ENCODE measurements around the gene SRPK2. TPM values are rescaled to one million over a fixed set of nuclear protein-coding genes. Genes with fewer than 3 reads are reported as not detected.

SRPK2 gene
- total and polyA plus RNA-seq, 2 donors (not counting 1 experiment from before 2014, with no cell fraction given), result 15.2 to 108 TPM

GRCh38 chr7:105204520-105204919 lies 184.2 kb downstream of the SRPK2 start:
- Mint-ChIP-seq H3K4me3 (no peak overlapping the region), H3K4me1 (peaks cover 45% of the 10 kb centered on the region)
- peaks cover 63% of the 10 kb centered on the region for H3K79me2 ChIP-seq (ENCODE audit: control insufficient read depth, insufficient read depth, low read length)

GRCh38 chr7:105202616-105203015 lies 186.1 kb downstream of the SRPK2 start:
- no peak overlapping the region for H3K9ac ChIP-seq (ENCODE audit: low read length)
- H3K4me3 Mint-ChIP-seq, result no peak overlapping the region
- intact Hi-C loops (cut with micrococcal nuclease), result no loop called here
- no peak overlapping the region for H3K4me2 ChIP-seq (replicated peaks; ENCODE audit: low read depth, low read length, poor library complexity, severe bottlenecking)
- no peaks in the 10 kb centered on the region for H3K9me3 ChIP-seq (ENCODE audit: control extremely low read depth in 1 of 3, control insufficient read depth in 2 of 3, insufficient read depth in 1 of 3, low read length in 2 of 3)
- ATAC-seq (ENCODE audit: low read depth), result no peak
- peaks cover 14 to 18% of the 10 kb centered on the region in 2 donors for H3K4me1 ChIP-seq (ENCODE audit: control insufficient read depth in 2 of 2, insufficient read depth in 2 of 2, low read length in 2 of 2)
- no peaks in the 10 kb centered on the region for H3K27me3 ChIP-seq (replicated peaks in 1 of 4; ENCODE audit: control extremely low read depth in 1 of 4, control insufficient read depth in 3 of 4, insufficient read depth in 4 of 4, low read length in 3 of 4)
- H3K27me3 Mint-ChIP-seq, result no peaks in the 10 kb centered on the region
- no peak overlapping the region for H3K27ac Mint-ChIP-seq
- ChIA-PET CTCF (no interaction called here), POLR2A (no interaction called here)
- 100% methylated on average over 1 of the region's 3 CpGs for WGBS (ENCODE audit: insufficient coverage)
- peaks cover 35% of the 10 kb centered on the region for H3K4me1 Mint-ChIP-seq
- H3K36me3 ChIP-seq (replicated peaks in 1 of 2; ENCODE audit: control extremely low read depth in 1 of 2, control insufficient read depth in 1 of 2, extremely low read depth in 1 of 2, insufficient read depth in 2 of 2, low read length in 1 of 2), result peaks cover under 1 to 25% of the 10 kb centered on the region in 2 experiments
- DNase-seq, result no peak
- H3K27ac ChIP-seq (ENCODE audit: low read length in 2 of 2), result no peak overlapping the region
- peaks cover 38% of the 10 kb centered on the region for H4K20me1 ChIP-seq (ENCODE audit: control insufficient read depth, insufficient read depth, low read length, poor library complexity, severe bottlenecking)
- H3K9me3 Mint-ChIP-seq (ENCODE audit: insufficient read depth), result no peaks in the 10 kb centered on the region
- H2AFZ ChIP-seq (ENCODE audit: insufficient read depth, low read depth, low read length, poor library complexity, severe bottlenecking), result no peak overlapping the region
- TF ChIP-seq CTCF (IDR thresholded peaks at IDR 0.05) (no peak), EZH2 (IDR thresholded peaks at IDR 0.05; ENCODE audit: borderline replicate concordance, insufficient read depth, low read depth, low read length, poor library complexity, severe bottlenecking) (no peak)
- peaks cover 57% of the 10 kb centered on the region for H3K79me2 ChIP-seq (ENCODE audit: control insufficient read depth, insufficient read depth, low read length)
- no peak overlapping the region for H3K4me3 ChIP-seq (ENCODE audit: control extremely low read depth in 1 of 5, extremely low read depth in 1 of 5, insufficient read depth in 1 of 5, low read depth in 2 of 5, low read length in 4 of 5)

More at GRCh38 chr7:105204520-105204919, 184.2 kb downstream of the SRPK2 start:
- H3K27me3 ChIP-seq (replicated peaks in 1 of 4; ENCODE audit: control extremely low read depth in 1 of 4, control insufficient read depth in 3 of 4, insufficient read depth in 4 of 4, low read length in 3 of 4), result no peaks in the 10 kb centered on the region
- Mint-ChIP-seq H3K27ac (no peak overlapping the region), H3K9me3 (ENCODE audit: insufficient read depth) (no peaks in the 10 kb centered on the region), H3K27me3 (no peaks in the 10 kb centered on the region)
- intact Hi-C loops (cut with micrococcal nuclease), result no loop called here
- ATAC-seq (ENCODE audit: low read depth) (no peak), DNase-seq (no peak)
- TF ChIP-seq CTCF (IDR thresholded peaks at IDR 0.05) (no peak), EZH2 (IDR thresholded peaks at IDR 0.05; ENCODE audit: borderline replicate concordance, insufficient read depth, low read depth, low read length, poor library complexity, severe bottlenecking) (no peak)
- CTCF ChIA-PET, result interaction anchor here (0.9 kb wide), 1 partner anchor 21 kb away, joined by 3 read pairs; no protein-coding TSS in a partner anchor
- no peak overlapping the region for H2AFZ ChIP-seq (ENCODE audit: insufficient read depth, low read depth, low read length, poor library complexity, severe bottlenecking)
- WGBS (ENCODE audit: insufficient coverage), result 96% methylated on average over 4 of the region's 9 CpGs
- no peak overlapping the region for H3K9ac ChIP-seq (ENCODE audit: low read length)
- H3K36me3 ChIP-seq (replicated peaks in 1 of 2; ENCODE audit: control extremely low read depth in 1 of 2, control insufficient read depth in 1 of 2, extremely low read depth in 1 of 2, insufficient read depth in 2 of 2, low read length in 1 of 2), result peaks cover 0 to 18% of the 10 kb centered on the region in 2 experiments
- H3K4me3 ChIP-seq (ENCODE audit: control extremely low read depth in 1 of 5, extremely low read depth in 1 of 5, insufficient read depth in 1 of 5, low read depth in 2 of 5, low read length in 4 of 5), result no peak overlapping the region
- peaks cover 19 to 24% of the 10 kb centered on the region in 2 donors for H3K4me1 ChIP-seq (ENCODE audit: control insufficient read depth in 2 of 2, insufficient read depth in 2 of 2, low read length in 2 of 2)
- peaks cover 45% of the 10 kb centered on the region for H4K20me1 ChIP-seq (ENCODE audit: control insufficient read depth, insufficient read depth, low read length, poor library complexity, severe bottlenecking)
- no peak overlapping the region for H3K4me2 ChIP-seq (replicated peaks; ENCODE audit: low read depth, low read length, poor library complexity, severe bottlenecking)
- H3K9me3 ChIP-seq (ENCODE audit: control extremely low read depth in 1 of 3, control insufficient read depth in 2 of 3, insufficient read depth in 1 of 3, low read length in 2 of 3), result no peaks in the 10 kb centered on the region
- H3K27ac ChIP-seq (ENCODE audit: low read length in 2 of 2), result no peak overlapping the region
- POLR2A ChIA-PET, result no interaction called here
